IPS-15b (cell line): Measurements from ENCODE around the gene PAXX.

Source experiments
- H3K27me3 ChIP-seq: one replicate; pipeline ENCODE4 v1.6.1; 2013; ENCODE audit warnings: low read length; ENCODE audit not compliant: control insufficient read depth, insufficient read depth
- H3K36me3 ChIP-seq: one replicate; pipeline ENCODE4 v1.6.1; 2013; ENCODE audit warnings: low read length; ENCODE audit not compliant: control insufficient read depth, insufficient read depth
- H3K4me1 ChIP-seq: one replicate; pipeline ENCODE4 v1.6.1; 2013; ENCODE audit warnings: mild to moderate bottlenecking, low read length; ENCODE audit not compliant: control insufficient read depth, insufficient read depth
- H3K4me3 ChIP-seq: one replicate; pipeline ENCODE4 v1.5.1; 2013; ENCODE audit warnings: low read depth, low read length
- H3K9ac ChIP-seq: one replicate; pipeline ENCODE4 v1.6.1; 2013; ENCODE audit warnings: low read depth, mild to moderate bottlenecking, low read length
- H3K9me3 ChIP-seq: one replicate; pipeline ENCODE4 v1.6.1; 2013; ENCODE audit warnings: mild to moderate bottlenecking, low read length; ENCODE audit not compliant: control insufficient read depth, insufficient read depth

PAXX gene

GRCh38 chr9:136955943-136956335 lies 36.3 kb upstream of the PAXX start:
- Histone ChIP-seq H3K9me3 (no peaks in the 10 kb centered on the region), H3K9ac (no peak overlapping the region), H3K27me3 (no peaks in the 10 kb centered on the region), H3K36me3 (no peaks in the 10 kb centered on the region), H3K4me3 (no peak overlapping the region), H3K4me1 (no peaks in the 10 kb centered on the region)

- no peak overlapping the region for H3K4me3 ChIP-seq
- no peaks in the 10 kb centered on the region for H3K4me1 ChIP-seq
- H3K9ac ChIP-seq = no peak overlapping the region
- H3K36me3 ChIP-seq = no peaks in the 10 kb centered on the region
- H3K9me3 ChIP-seq = no peaks in the 10 kb centered on the region
- no peaks in the 10 kb centered on the region for H3K27me3 ChIP-seq
These were observed 35.6 kb upstream of the PAXX start for GRCh38 chr9:136956604-136957003.

- Histone ChIP-seq H3K4me3 (no peak overlapping the region), H3K4me1 (no peaks in the 10 kb centered on the region), H3K36me3 (no peaks in the 10 kb centered on the region), H3K9ac (no peak overlapping the region), H3K27me3 (no peaks in the 10 kb centered on the region), H3K9me3 (no peaks in the 10 kb centered on the region)
These were observed 34.8 kb upstream of the PAXX start for GRCh38 chr9:136957461-136957860.

- H3K9ac ChIP-seq = no peak overlapping the region
- no peaks in the 10 kb centered on the region for H3K9me3 ChIP-seq
- H3K27me3 ChIP-seq = no peaks in the 10 kb centered on the region
- no peaks in the 10 kb centered on the region for H3K36me3 ChIP-seq
- no peak overlapping the region for H3K4me3 ChIP-seq
- no peaks in the 10 kb centered on the region for H3K4me1 ChIP-seq
These were observed 34.3 kb upstream of the PAXX start for GRCh38 chr9:136957901-136958300.

- Histone ChIP-seq H3K9ac (no peak overlapping the region), H3K4me3 (no peak overlapping the region), H3K36me3 (no peaks in the 10 kb centered on the region), H3K4me1 (no peaks in the 10 kb centered on the region), H3K9me3 (no peaks in the 10 kb centered on the region), H3K27me3 (no peaks in the 10 kb centered on the region)
These were observed 33.7 kb upstream of the PAXX start for GRCh38 chr9:136958473-136958872.

GRCh38 chr9:136958898-136959850 lies 33.0 kb upstream of the PAXX start:
- no peak overlapping the region for H3K4me3 ChIP-seq
- H3K4me1 ChIP-seq = no peaks in the 10 kb centered on the region
- H3K9ac ChIP-seq = no peak overlapping the region
- H3K27me3 ChIP-seq = no peaks in the 10 kb centered on the region
- no peaks in the 10 kb centered on the region for H3K36me3 ChIP-seq
- H3K9me3 ChIP-seq = no peaks in the 10 kb centered on the region

- Histone ChIP-seq H3K4me3 (no peak overlapping the region), H3K9me3 (no peaks in the 10 kb centered on the region), H3K36me3 (no peaks in the 10 kb centered on the region), H3K9ac (no peak overlapping the region), H3K4me1 (no peaks in the 10 kb centered on the region), H3K27me3 (no peaks in the 10 kb centered on the region)
These were observed 31.8 kb upstream of the PAXX start for GRCh38 chr9:136960212-136960937.

GRCh38 chr9:136960938-136961275 lies 31.3 kb upstream of the PAXX start:
- no peaks in the 10 kb centered on the region for H3K36me3 ChIP-seq
- H3K9ac ChIP-seq = no peak overlapping the region
- H3K27me3 ChIP-seq = no peaks in the 10 kb centered on the region
- H3K9me3 ChIP-seq = no peaks in the 10 kb centered on the region
- peaks cover 3% of the 10 kb centered on the region for H3K4me1 ChIP-seq
- H3K4me3 ChIP-seq = no peak overlapping the region

- no peak overlapping the region for H3K4me3 ChIP-seq
- H3K4me1 ChIP-seq = peaks cover 7% of the 10 kb centered on the region
- H3K9ac ChIP-seq = no peak overlapping the region
- H3K36me3 ChIP-seq = no peaks in the 10 kb centered on the region
- H3K27me3 ChIP-seq = no peaks in the 10 kb centered on the region
- no peaks in the 10 kb centered on the region for H3K9me3 ChIP-seq
These were observed 30.8 kb upstream of the PAXX start for GRCh38 chr9:136961279-136962065.

GRCh38 chr9:136962163-136962562 lies 30.1 kb upstream of the PAXX start:
- Histone ChIP-seq H3K9me3 (no peaks in the 10 kb centered on the region), H3K27me3 (no peaks in the 10 kb centered on the region), H3K9ac (no peak overlapping the region), H3K4me1 (peaks cover 7% of the 10 kb centered on the region), H3K4me3 (no peak overlapping the region), H3K36me3 (no peaks in the 10 kb centered on the region)

GRCh38 chr9:136962701-136963248 lies 29.4 kb upstream of the PAXX start:
- H3K4me3 ChIP-seq = no peak overlapping the region
- H3K27me3 ChIP-seq = no peaks in the 10 kb centered on the region
- H3K36me3 ChIP-seq = no peaks in the 10 kb centered on the region
- no peak overlapping the region for H3K9ac ChIP-seq
- no peaks in the 10 kb centered on the region for H3K9me3 ChIP-seq
- peaks cover 7% of the 10 kb centered on the region for H3K4me1 ChIP-seq
